GM21447 (cell line): Measurements from ENCODE around the gene TENM4.
"Not testable (repeated sequence)": the region's sequence is repeated elsewhere in the genome, so short reads cannot be mapped to it uniquely, and the experiment has no call there.

ENCODE experiments used
- ATAC-seq: cut with Tn5 transposase; IDR thresholded peaks from one replicate; pipeline ENCODE4 v1.9.1; 2021; ENCODE audit not compliant: unreplicated experiment

The TENM4 gene

DNA sequence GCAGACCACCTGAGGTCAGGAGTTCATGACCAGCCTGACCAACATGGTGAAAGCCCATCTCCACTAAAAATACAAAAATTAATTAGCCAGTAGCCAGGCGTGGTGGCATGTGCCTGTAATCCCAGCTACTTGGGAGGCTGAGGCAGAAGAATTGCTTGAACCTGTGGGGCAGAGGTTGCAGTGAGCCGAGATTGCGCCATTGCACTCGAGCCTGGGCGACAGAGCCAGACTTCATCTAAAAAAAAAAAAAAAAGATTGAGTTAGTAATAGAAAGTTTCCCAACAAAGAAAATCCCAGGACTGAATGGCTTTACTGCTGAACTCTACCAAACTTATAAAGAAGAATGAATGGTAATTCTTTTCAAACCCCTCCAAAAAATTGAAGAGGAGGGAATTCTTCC, 803.3 kb downstream of the TENM4 start:
- ATAC-seq = not testable (repeated sequence)

DNA sequence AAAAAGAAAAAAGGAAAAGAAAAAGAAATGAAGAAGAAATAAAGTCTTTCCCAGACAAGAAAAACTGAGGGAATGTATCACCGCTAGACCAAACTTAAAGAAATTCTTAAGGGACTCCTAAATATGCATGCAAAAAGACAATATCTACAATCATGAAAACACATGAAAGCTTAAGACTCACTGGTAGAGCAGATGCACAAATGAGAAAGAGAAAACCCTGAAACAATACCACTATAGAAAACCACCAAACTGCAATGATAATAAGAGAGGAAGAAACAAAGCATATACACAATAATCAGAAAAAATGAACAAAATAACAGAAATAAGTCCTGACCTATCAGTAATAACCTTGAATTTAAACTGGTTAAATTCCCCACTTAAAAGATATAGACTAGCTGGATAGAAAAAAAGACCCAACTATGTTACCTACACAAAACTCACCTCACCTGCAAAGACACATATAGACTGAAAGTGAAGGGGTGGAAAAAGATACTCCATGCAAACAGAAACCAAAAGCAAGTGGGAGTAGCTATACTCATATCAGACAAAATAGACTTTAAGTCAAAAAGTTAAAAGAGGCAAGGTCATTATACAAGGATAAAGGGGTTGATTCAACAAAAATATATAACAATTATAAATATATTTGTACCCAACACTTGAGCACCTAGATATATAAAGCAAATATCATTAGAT, 804.9 kb downstream of the TENM4 start:
- ATAC-seq = no peak

DNA sequence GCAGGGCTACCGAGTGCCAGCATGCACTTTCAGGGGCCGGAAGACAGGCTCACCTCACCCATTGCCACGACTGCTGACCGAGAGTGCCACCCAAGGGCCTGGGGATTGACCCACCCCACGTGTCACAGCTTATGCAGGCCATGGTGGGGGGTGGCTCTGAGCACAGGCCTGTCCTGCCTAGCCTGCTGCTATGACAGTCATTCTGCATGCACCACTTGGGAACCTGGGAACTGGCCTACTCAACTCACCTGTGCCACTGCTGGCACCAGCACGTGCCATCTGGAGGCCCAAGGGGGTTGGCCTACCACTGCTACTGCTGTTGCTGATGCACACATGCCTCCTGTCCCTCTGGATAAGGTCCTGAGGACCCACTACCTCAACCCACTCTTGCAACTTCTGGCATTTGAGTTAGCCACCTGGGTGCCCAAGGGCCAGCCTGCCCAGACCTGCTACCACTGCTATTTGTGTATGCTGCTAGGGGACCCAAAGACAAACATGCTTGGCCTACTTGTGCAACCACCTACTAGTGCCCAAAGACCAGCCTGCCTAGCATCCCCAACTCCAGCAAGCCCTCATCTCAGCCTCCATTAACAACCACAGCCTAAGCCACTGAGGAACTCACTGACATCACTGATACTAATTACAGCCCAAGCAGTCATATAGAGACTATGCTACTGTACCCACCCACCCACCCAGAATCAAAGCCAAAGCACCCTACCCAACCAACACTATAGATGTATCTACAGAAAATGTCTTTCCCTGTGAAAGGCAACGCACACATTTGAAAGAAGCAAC, 807.1 kb downstream of the TENM4 start:
- no peak for ATAC-seq

DNA sequence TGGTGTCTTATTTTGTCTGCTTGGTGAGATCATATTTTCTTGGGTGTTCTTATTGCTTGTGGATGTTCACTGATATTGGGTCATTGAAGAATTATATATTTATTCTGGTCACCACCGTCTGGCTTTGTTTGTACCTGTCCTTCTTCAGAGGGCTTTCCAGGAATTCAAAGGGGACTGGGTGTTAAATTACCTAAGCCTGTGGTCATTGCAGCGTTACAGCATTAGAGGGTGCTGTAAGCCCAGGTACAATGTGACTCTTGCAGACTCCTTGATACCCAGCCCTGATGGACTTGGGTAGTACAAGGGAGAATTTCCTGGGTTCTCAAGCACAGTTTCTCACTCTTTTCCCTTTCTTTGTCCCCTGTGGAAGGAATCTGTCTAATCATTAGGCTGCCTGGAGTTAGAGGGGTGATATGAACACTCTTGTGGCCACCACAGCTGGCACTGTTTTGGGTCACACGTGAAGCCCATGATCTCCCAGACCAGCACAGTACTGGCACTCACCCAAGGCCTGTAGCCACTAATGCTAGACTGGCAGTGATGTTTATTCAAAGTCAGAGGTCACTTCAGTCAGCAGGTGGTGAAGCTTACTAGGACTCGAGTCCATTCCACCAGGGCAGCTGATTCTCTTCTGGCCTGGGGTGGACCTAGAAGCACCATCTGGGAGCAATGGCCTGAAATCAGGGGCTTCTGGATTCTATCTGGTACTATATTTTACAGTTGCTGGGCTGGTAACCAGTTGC, 810.1 kb downstream of the TENM4 start:
- ATAC-seq = no peak

DNA sequence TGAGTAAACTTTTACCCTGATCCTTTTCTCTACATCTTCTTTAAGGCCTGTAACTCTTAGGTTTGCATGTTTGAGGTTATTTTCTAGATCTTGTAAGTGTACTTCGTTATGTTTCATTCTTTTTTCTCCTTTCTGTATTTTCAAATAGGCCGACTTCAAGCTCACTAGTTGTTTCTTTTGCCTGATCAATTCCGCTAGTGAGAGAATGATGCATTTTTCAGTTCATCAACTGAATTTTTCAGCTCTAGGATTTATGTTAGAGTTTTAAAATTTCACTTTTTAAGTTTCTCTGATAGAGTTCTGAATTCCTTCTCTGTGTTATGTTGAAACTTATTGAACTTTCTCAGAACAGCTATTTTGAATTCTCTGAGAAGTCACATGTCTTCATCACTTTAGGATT, 810.7 kb downstream of the TENM4 start:
- ATAC-seq = no peak

DNA sequence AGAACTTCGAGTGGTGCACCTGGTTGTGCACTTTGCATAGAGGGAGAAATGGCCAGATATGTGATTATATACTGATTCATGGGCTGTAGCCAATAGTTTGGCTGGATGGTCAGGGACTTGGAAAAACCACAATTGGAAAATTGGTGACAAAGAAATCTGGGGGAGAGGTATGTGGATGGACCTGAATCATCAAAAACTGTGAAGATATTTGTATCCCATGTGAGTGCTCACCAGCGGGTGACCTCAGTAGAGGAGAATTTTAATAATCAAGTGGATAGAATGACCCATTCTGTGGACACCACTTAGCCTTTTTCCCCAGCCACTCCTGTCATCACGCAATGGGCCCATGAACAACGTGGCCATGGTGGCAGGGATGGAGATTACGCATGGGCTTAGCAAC, 818.2 kb downstream of the TENM4 start:
- ATAC-seq = no peak

DNA sequence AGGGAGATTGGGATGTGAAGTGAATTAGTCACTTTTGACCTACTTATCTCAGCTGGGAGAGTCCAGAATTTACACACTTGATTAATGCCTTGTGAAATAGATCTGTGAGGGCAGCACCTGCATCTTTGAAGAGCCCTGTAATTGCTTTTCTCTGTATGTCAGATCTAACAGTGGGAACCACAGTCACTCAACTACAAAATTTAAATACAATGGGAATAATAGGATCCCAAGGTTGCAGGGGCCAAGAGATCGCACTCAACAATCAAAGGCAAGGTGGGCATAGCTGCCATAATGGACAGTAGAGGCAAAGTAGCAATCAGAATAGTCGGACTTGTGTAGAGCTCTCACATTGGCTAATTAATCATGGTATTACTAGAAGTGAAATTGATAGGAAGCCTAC, 820.7 kb downstream of the TENM4 start:
- ATAC-seq = no peak

DNA sequence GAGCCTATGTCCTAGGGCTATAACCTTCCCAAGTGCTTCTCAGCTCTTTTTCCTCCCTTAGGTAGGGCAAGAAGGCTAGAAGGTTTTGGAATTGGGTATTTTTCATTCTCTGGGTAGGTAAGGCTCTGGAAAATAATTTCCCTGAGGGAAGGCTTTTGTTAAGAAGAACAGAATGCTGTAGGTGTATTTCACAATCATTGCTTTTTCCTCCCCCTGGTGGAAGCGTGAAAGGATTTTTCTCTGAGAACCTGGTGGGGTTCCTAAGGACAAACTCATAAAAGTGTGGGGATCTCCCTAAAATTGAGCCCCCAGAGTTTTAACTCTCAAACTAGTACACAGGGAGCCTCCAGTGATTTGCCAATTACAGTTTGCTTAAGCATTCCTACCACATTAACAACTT, 825.1 kb downstream of the TENM4 start:
- ATAC-seq = no peak

DNA sequence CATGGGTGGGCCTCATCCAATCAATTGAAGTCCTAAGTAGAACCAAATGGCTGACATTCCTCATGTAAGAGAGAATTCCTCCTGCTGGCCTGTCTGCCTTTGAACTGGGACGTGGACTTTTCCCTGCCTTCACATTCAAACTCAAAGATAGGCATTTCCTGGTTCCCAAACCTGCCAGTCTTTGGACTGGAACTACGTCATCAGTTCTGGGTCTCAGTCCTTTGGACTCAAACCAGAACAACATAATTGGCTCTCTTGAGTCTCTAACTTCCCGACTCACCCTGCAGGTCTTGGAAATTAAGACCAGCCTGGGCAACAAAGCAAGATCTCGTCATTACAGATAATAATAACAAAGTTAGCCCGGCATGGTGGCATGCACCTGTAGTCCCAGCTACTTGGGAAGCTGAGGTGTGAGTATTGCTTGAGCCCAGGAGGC, 827.4 kb downstream of the TENM4 start:
- no peak for ATAC-seq

DNA sequence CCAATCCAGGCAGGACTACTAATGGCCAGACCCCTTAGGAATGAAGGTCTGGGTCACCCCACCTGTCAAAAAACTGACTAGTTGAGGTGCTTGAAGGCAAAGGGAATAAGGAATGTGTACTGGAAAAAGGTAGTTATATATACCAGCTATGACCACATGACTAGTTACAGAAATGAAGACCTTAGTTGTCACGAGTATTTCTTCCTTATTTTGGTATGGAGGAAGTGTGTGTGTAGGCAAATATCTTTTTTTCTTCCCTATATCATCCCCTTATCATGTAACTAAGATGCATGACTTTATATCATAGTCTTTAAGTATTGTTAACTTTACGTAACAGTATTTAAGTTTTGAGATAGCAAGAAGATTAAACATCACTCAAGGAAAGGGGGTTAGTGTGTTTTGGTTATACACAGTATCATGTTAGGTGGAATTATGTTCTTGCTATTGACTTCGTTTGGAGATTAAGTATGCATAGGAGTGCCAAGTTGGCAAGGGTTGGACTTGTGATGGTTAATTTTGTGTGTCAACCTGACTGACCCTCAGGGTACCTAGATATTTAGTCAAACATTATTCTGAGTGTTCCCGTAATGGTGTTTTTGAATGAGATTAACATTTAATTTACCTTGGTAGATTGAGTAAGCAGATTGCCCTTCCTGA, 828.0 kb downstream of the TENM4 start:
- ATAC-seq = no peak

DNA sequence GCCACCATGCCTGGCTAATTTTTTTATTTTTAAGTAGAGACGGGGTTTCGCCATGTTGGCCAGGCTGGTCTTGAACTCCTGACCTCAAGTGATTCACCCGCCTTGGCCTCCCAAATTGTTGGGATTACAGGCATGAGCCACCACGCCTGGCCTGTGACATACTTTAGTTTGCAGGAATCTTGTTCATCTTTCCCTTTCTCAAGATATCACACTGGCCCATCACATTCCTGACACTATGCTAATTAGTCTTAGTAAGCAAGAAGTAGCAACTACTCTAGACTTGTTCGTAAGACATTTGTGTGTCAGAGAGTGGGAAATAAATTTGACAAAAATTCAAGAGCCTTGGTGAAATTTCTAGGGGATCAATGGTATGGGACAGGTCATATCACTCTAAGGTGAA, 831.5 kb downstream of the TENM4 start:
- not testable (repeated sequence) for ATAC-seq

DNA sequence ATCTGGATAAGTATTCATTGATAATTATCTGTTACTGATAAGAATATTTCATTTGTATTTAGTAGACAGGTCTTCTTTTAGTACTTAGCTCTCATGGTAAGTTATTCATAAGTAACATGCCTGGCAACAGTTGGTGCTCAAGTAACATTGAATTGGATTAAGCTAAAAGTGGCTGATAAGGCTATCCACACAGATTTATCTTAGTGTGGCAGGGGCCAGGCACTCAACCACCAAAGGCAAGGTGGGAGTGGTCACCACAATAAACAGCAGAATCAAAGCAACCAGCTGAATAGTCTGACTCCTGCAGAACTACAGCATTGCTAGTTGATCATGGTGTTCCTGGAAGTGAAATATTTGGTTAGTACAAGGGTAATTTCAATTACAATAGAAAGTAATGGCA, 833.1 kb downstream of the TENM4 start:
- ATAC-seq = no peak

DNA sequence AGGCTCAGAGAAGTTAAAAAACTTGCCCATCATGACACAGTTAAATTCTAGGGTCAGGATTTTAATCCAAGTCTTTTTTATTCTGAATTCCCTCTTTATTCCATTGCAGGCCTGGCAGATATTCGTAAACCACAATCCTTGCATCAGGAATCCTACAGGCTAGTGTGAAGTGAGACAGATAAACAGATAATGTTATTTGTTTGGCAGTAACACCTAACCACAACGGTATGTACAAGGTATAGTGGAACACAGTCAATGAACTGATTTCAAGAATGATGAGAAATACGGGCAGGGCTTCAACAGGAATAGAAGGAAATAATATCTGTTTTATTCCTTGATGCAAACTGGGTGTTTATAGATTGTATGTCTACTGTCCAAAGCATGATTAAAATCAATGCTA, 834.2 kb downstream of the TENM4 start:
- ATAC-seq = no peak

DNA sequence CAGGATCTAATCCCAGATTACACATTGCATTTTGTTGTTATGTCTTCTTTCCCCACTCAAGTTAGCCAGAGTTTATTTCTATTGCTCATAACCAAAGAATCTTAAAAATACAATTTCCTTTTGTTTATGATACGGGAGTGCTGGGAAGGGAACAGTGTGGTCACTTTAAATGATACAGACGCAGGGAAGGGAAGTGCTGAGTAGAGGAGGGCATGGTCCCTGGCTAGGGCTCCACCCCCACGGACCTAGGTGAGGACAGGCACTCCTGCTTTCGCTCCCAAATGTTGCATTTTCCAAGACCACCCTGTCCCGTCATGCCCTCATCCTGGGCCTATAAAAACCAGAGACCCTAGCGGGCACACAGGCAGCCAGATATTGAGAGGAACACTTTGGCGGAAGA, 835.5 kb downstream of the TENM4 start:
- no peak for ATAC-seq

DNA sequence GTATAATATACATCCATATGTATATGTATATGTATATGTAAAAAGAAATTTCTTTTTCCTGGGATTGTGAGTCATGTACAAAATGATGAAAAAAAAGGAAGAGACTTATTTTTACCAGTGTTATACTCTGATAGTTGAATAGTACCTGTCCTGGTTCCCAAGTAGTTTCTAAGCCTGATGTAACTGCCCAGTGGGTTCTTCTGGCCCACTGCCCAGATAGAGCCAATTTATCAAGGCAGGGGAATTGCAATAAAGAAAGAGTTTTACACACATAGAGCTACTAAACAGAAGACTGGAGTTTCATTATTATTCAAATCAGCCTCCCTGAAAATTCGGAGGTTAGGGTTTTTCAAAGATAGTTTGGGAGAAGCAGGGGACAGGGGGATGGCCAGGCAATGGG, 837.0 kb downstream of the TENM4 start:
- ATAC-seq = no peak
